ENCODE results near the gene GUCD1. TPM values are rescaled to one million over a fixed set of nuclear protein-coding genes. Genes with fewer than 3 reads are reported as not detected.
"Not testable (repeated sequence)": the region's sequence is repeated elsewhere in the genome, so short reads cannot be mapped to it uniquely, and the experiment has no call there.

Gene GUCD1
- total RNA-seq = 73.6 TPM
- polyA plus RNA-seq (ENCODE audit: insufficient read depth in 1 of 8, insufficient read length in 8 of 8, low replicate concordance in 1 of 8) = 10 to 100 TPM; 67.1 to 81.1 (median 72.3) TPM
- long read RNA-seq, donor 1, partial matches to known transcripts = 0 of 5 reads
- long read RNA-seq, donor 1, other reads (novel, unspliced or antisense) = 0 of 5 reads
- long read RNA-seq, donor 2, partial matches to known transcripts = 0 of 1 reads
- long read RNA-seq, donor 2, other reads (novel, unspliced or antisense) = 0 of 1 reads
- long read RNA-seq, donor 3, transcript GUCD1-206 (6 exons, 3,613 nt) = major isoform, 7 of 18 reads
- long read RNA-seq, donor 3, partial matches to known transcripts = 5 of 18 reads
- long read RNA-seq, donor 3, other reads (novel, unspliced or antisense) = 0 of 18 reads
- long read RNA-seq, donor 4, transcript GUCD1-206 (6 exons, 3,613 nt) = major isoform, 7 of 10 reads
- long read RNA-seq, donor 4, partial matches to known transcripts = 0 of 10 reads
- long read RNA-seq, donor 4, other reads (novel, unspliced or antisense) = 0 of 10 reads
- long read RNA-seq, donor 5, transcript GUCD1-203 (6 exons, 1,606 nt) = minor isoform, 8 of 54 reads
- long read RNA-seq, donor 5, transcript GUCD1-206 (6 exons, 3,613 nt) = major isoform, 12 of 54 reads
- long read RNA-seq, donor 5, partial matches to known transcripts = 28 of 54 reads
- long read RNA-seq, donor 5, other reads (novel, unspliced or antisense) = 0 of 54 reads
- long read RNA-seq, donor 6, transcript GUCD1-206 (6 exons, 3,613 nt) = major isoform, 8 of 19 reads
- long read RNA-seq, donor 6, partial matches to known transcripts = 0 of 19 reads
- long read RNA-seq, donor 6, other reads (novel, unspliced or antisense) = 0 of 19 reads
- long read RNA-seq, donor 7, transcript GUCD1-206 (6 exons, 3,613 nt) = major isoform, 7 of 10 reads
- long read RNA-seq, donor 7, partial matches to known transcripts = 0 of 10 reads
- long read RNA-seq, donor 7, other reads (novel, unspliced or antisense) = 0 of 10 reads
- long read RNA-seq, donor 8, partial matches to known transcripts = 0 of 5 reads
- long read RNA-seq, donor 8, other reads (novel, unspliced or antisense) = 0 of 5 reads
- long read RNA-seq, donor 9, partial matches to known transcripts = 5 of 12 reads
- long read RNA-seq, donor 9, other reads (novel, unspliced or antisense) = 0 of 12 reads
- long read RNA-seq, donor 10, transcript GUCD1-212 (2 exons, 510 nt) = major isoform, 11 of 23 reads
- long read RNA-seq, donor 10, partial matches to known transcripts = 9 of 23 reads
- long read RNA-seq, donor 10, other reads (novel, unspliced or antisense) = 0 of 23 reads
- long read RNA-seq, donor 11, transcript GUCD1-206 (6 exons, 3,613 nt) = major isoform, 7 of 16 reads
- long read RNA-seq, donor 11, partial matches to known transcripts = 5 of 16 reads
- long read RNA-seq, donor 11, other reads (novel, unspliced or antisense) = 0 of 16 reads

- peak; percentile 52 for DNase-seq
- under 1% methylated on average over 63 of the region's 64 CpGs for WGBS (ENCODE audit: insufficient coverage)
- Histone ChIP-seq H3K9me3 (replicated peaks; ENCODE audit: control insufficient read depth, low read depth, low read length) (no peaks in the 10 kb centered on the region), H3K36me3 (ENCODE audit: control insufficient read depth, insufficient read depth, low read length) (peaks cover 48% of the 10 kb centered on the region), H3K4me3 (ENCODE audit: low read length) (peak within 1 kb of the TSS; percentile 98), H3K27me3 (ENCODE audit: control insufficient read depth, insufficient read depth, low read length) (no peaks in the 10 kb centered on the region), H3K4me1 (ENCODE audit: control insufficient read depth, insufficient read depth, low read length) (peaks cover 36% of the 10 kb centered on the region), H3K27ac (ENCODE audit: low read length) (peak within 1 kb of the TSS; percentile 100)
Observed at GRCh38 chr22:24554313-24555164, at the start of gene GUCD1. Gene GUCD1 (minus strand): TSS chr22:24555138. CDS start chr22:24554991, 147 bp downstream.

- not testable (repeated sequence) for H3K36me3 ChIP-seq (ENCODE audit: control insufficient read depth, insufficient read depth, low read length); H3K4me1 ChIP-seq (ENCODE audit: control insufficient read depth, insufficient read depth, low read length); DNase-seq
Observed at GRCh38 chr22:24603770-24604629, 49.1 kb upstream of the GUCD1 start.

GRCh38 chr22:24602847-24603769 is 48.2 kb upstream of the GUCD1 start, which contains the start of gene GGT1:
Gene GGT1 (plus strand): TSS chr22:24603193. CDS start chr22:24611082, 7,889 bp downstream.
- 41% methylated on average over 6 of the region's 22 CpGs for WGBS (ENCODE audit: insufficient coverage)
- H3K4me1 ChIP-seq (ENCODE audit: control insufficient read depth, insufficient read depth, low read length); H3K27me3 ChIP-seq (ENCODE audit: control insufficient read depth, insufficient read depth, low read length); DNase-seq; H3K4me3 ChIP-seq (ENCODE audit: low read length); H3K9me3 ChIP-seq (replicated peaks; ENCODE audit: control insufficient read depth, low read depth, low read length); H3K27ac ChIP-seq (ENCODE audit: low read length); H3K36me3 ChIP-seq (ENCODE audit: control insufficient read depth, insufficient read depth, low read length): not testable (repeated sequence)

More at GRCh38 chr22:24603770-24604629, 49.1 kb upstream of the GUCD1 start:
- H3K27ac ChIP-seq (ENCODE audit: low read length); H3K27me3 ChIP-seq (ENCODE audit: control insufficient read depth, insufficient read depth, low read length); H3K4me3 ChIP-seq (ENCODE audit: low read length); H3K9me3 ChIP-seq (replicated peaks; ENCODE audit: control insufficient read depth, low read depth, low read length): not testable (repeated sequence)
- WGBS (ENCODE audit: insufficient coverage) = 9% methylated on average over 4 of the region's 18 CpGs

- DNase-seq; H3K27ac ChIP-seq (ENCODE audit: low read length); H3K4me3 ChIP-seq (ENCODE audit: low read length); H3K9me3 ChIP-seq (replicated peaks; ENCODE audit: control insufficient read depth, low read depth, low read length); H3K4me1 ChIP-seq (ENCODE audit: control insufficient read depth, insufficient read depth, low read length); H3K27me3 ChIP-seq (ENCODE audit: control insufficient read depth, insufficient read depth, low read length); H3K36me3 ChIP-seq (ENCODE audit: control insufficient read depth, insufficient read depth, low read length): not testable (repeated sequence)
- WGBS (ENCODE audit: insufficient coverage) = 84% methylated on average over 5 of the region's 11 CpGs
Observed at GRCh38 chr22:24602105-24602749, 47.3 kb upstream of the GUCD1 start.

DNA sequence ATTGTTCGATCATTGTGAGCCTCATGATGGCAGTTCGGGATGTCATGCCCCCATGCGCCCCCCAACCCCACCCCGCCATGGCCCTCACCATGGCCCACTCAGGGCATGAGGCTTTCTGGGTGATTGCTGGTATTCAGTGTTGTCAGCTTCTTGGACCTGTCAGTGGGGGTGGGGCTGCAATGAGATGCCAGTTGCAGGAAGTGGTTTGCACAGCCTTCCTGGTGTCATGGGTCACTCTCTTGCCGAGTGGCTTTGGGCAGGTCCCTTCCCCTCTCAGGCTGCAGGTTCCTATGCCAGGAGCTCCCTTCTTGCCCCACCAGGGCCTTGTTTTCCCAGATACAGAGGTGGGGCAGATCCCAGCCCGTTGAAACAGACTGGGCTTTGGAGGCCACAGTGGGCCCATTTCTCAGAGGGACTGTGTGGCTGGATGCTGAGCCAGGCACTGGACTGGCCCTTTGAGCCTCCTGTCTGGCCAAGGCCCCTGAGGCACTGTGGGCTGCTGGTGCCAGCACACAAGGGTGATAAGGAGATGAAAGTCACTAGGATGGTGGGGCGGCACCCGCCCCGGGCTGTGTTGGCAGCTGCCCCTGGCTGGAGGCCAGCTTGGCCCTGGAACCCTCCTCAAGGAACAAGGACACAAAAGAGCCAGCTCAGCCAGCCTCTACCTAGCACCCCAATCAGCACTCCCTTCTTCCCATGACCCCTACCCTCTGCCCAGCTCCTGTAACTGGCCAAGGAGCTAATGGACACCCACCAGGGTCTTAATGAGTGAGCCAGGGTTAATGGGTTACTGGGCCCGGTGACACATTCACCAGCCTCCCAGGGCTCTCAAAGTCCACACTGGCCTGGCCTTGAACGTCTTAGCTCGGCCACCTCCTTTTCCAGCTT is 46.5 kb upstream of the GUCD1 start:
- no peaks in the 10 kb centered on the region for H3K9me3 ChIP-seq (replicated peaks; ENCODE audit: control insufficient read depth, low read depth, low read length)
- no peak for DNase-seq
- peaks cover 4% of the 10 kb centered on the region for H3K4me1 ChIP-seq (ENCODE audit: control insufficient read depth, insufficient read depth, low read length)
- no peaks in the 10 kb centered on the region for H3K27me3 ChIP-seq (ENCODE audit: control insufficient read depth, insufficient read depth, low read length)
- H3K27ac ChIP-seq (ENCODE audit: low read length) = no peak overlapping the region
- no peak overlapping the region for H3K4me3 ChIP-seq (ENCODE audit: low read length)
- 76% methylated on average over 8 of the region's 12 CpGs for WGBS (ENCODE audit: insufficient coverage)
- no peaks in the 10 kb centered on the region for H3K36me3 ChIP-seq (ENCODE audit: control insufficient read depth, insufficient read depth, low read length)

GRCh38 chr22:24599958-24600715 is 45.2 kb upstream of the GUCD1 start:
- not testable (repeated sequence) for DNase-seq; H3K4me1 ChIP-seq (ENCODE audit: control insufficient read depth, insufficient read depth, low read length); H3K27me3 ChIP-seq (ENCODE audit: control insufficient read depth, insufficient read depth, low read length); H3K9me3 ChIP-seq (replicated peaks; ENCODE audit: control insufficient read depth, low read depth, low read length); H3K4me3 ChIP-seq (ENCODE audit: low read length); H3K36me3 ChIP-seq (ENCODE audit: control insufficient read depth, insufficient read depth, low read length); H3K27ac ChIP-seq (ENCODE audit: low read length)
- WGBS (ENCODE audit: insufficient coverage) = no CpG with 5 or more reads among the region's 3 CpGs

All from muscle of leg (tissue), 16 donors.